Daoy (cell line): ENCODE results near the gene RNF39. TPM values are rescaled to one million over a fixed set of nuclear protein-coding genes. Genes with fewer than 3 reads are reported as not detected.
A peak's percentile ranks its signal among the peaks of the same experiment; 100 is the strongest.

Experiments used
- DNase-seq: peaks from one replicate; pipeline ENCODE4 v3.0.0-alpha.2; 2015; ENCODE audit warnings: low read depth
- total RNA-seq: library from RNA; depleted of rRNA; stranded (reverse); fragments of >200 nt; shearing (Covaris generic); gene quantifications from 2 replicates; pipeline ENCODE4 v1.2.3, GENCODE V29; 2014

Gene RNF39
- total RNA-seq, 1 experiment from 2014 or later = 0.57 TPM

DNA sequence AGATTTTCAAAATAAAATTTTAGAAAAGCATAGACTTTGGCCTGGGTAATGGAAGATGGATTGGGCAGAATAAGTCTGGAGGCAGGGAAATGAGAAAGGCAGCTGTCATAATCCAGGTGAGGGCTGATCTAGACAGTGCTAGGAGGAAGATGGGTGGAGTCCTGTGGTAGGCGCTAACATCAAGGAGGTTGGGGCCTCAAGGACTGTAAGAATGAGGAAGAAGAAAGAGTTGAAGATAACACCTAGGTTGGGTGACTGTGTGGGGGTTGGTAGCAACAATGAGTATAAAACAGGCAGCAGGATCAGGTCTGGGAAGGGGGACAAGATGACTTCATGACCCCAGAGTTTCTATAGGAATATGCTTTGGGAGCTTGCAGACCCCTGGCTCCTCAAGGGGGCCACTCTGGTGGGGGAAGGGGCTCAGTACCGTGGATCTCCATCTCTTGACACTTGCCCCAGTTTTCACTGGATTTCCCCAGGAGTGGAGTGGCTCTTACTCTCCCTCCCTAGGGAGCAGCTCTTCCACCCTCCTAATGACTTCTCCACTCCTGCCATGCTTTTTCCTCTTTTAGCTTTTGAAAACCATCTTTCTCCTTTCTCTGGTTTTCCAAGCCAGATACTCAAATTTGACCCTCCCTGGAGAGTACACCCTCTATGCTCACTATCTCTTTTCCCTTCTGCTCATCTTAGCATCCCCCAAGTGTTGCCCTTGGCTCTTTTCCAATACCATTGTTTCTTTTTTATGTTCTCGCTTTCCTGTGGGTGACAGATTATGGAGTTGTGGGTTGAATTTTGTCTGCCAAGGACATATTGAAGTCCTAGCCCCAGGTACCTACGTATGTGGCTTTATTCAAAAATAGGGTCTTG is 22.6 kb upstream of the RNF39 start:
- DNase-seq = no peak

- DNase-seq = no peak
These were observed 21.3 kb upstream of the RNF39 start for GRCh38 chr6:30096829-30097228.

DNA sequence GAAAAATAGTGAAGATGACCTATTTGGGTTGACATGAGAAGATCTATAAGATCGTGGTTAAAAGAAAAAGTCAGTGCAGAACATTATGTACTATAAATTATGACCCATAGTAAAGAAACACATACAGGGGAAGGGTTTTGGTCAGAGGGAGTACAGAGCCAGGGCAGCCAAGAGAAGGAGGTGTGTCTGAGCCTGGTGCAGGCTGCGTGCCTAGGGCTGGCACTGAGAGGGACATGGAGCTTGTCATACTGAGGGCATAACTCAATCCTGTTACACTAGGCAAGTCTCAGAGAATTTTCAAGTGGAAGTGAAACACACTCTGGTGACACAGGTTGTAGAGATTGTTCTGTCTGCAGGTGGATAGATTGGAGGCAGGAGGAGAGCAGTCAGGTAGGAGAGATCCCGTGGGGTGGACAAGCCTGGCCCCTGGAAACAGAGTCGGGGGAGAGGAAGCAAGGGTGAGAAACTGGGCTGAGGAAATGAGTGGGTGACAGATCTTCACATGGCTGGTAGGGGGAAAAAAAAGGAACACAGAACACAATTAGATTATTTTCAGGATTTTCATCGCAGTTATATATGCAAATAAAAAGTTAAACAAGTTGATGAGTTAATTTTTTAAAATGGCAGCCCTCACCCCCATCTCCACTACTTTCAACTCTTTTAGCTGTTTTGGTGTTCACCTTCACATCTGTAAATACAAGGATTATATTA is 18.5 kb upstream of the RNF39 start:
- DNase-seq = no peak

- DNase-seq = no peak
These were observed 17.4 kb upstream of the RNF39 start for GRCh38 chr6:30092852-30093543.

DNA sequence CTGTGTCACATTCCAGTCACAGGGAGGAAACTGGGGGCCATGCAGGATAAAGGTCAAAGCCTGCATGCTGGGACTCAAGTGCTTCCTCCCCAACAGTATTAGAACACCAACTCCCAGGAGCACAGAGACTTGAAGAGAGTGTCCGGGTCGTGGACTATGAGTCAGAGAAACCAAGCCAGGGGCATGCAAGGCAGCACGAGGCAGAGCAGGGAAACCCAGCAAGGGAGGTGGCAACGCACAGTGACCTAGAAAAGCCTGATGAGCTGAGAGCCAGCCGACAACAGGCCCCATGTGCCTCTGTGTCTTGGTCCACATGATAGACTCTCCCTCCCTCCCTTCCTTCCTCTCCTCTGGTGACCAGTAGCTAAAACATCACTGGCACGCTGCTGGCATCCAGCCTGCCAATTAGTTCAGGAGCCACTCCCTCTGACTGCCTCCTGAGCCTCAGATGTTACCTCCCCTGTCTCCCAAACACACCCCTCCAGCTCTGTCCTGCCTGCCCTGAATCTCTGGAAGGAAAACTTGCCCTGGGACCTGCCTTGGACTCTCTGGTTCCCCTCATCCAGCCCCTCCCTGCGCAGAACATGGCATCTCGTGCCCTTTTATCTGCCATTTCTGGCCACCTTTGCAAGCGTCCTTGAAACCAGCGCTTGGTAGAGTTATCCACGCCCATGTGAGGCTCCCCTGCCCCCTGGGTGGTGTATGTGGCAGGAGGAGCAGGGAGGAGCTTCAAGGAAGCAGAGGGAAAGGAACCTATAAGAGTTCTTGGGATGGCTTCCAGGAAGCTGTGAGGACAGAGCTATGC is 16.2 kb upstream of the RNF39 start:
- DNase-seq = peak; percentile 87

DNA sequence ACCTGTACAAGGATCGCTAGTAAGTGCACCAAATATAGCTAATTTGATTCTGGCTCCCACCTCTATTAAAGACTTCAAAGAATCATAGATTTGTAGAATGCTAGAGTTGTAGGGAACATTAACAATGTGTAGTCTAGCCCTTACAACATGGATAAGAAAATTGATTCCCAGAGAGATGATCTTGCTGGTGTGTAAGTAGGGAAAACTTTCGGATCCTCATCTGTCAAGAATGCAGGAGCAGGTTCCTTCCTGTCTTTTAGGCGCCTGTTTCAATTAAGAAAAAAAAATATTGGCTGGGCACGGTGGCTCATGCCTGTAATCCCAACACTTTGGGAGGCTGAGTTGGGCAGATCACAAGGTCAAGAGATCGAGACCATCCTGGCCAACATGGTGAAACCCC is 12.3 kb upstream of the RNF39 start:
- DNase-seq = no peak

- no peak for DNase-seq
These were observed 1.6 kb upstream of the RNF39 start for GRCh38 chr6:30077218-30077617.

GRCh38 chr6:30075790-30076732 is 492 bp upstream of the RNF39 start:
- peak; percentile 49 for DNase-seq

DNA sequence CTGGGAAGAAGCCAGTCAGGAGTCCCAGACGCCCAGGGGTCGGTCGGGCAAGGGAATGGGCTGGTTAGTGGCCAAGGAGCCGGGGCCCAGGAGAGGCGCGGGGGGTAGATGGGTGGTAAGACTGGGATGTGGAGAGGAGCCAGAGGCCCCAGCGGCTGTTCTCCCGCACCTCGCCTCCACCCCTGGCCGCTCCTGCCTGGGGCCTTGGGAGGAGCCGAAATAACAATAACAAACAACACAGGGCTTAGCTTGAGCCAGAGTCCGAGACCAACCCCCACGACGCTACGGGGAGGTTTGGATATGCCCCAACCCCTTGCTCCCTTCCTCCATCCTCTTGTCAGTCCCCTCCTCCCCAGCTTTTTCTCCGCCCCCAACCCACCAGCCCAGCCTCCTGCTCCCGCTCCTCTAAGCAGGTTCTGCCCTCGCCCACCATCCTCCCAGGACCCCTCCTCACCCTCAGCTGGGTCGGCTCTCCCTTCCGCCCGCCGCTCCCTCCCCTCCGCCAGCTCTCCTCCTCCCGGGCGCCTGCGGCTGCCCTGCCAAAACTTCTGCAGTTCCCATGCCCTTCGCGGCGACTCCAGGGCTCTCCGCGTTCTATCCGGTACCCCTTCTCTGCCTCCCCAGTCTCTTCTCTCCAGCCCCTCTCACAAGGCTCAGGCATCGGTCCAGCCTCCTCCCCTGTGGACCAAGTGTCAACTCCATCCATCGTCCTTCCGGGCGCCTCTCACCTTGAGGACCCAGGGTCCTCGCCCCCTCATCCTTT is 1.1 kb downstream of the RNF39 start:
- peak; percentile 31 for DNase-seq

GRCh38 chr6:30073489-30074235 is 1.9 kb downstream of the RNF39 start:
- DNase-seq = no peak

DNA sequence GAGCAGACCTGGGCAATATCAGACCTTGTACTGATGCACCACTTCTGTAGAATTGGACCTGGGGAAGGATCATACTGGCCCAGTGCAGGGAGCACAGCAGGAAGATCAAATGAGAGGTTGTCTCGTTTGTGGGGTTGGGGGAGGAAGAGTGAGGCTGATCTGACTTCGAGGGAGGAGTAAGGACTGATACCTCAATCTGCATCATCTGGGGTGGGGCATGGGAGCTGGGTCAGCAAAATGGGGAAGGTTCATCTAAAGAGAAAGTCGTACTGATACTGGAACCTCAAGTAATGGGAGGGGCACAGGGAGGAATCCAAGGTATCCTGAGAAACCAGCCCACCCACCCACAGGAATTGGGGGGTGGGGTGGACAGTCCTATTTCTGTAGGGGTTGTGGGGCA is 3.7 kb downstream of the RNF39 start:
- DNase-seq = no peak

GRCh38 chr6:30071081-30071818 is 4.3 kb downstream of the RNF39 start:
- DNase-seq = peak; percentile 51

GRCh38 chr6:30067460-30068139 is 8.0 kb downstream of the RNF39 start:
- DNase-seq = no peak

DNA sequence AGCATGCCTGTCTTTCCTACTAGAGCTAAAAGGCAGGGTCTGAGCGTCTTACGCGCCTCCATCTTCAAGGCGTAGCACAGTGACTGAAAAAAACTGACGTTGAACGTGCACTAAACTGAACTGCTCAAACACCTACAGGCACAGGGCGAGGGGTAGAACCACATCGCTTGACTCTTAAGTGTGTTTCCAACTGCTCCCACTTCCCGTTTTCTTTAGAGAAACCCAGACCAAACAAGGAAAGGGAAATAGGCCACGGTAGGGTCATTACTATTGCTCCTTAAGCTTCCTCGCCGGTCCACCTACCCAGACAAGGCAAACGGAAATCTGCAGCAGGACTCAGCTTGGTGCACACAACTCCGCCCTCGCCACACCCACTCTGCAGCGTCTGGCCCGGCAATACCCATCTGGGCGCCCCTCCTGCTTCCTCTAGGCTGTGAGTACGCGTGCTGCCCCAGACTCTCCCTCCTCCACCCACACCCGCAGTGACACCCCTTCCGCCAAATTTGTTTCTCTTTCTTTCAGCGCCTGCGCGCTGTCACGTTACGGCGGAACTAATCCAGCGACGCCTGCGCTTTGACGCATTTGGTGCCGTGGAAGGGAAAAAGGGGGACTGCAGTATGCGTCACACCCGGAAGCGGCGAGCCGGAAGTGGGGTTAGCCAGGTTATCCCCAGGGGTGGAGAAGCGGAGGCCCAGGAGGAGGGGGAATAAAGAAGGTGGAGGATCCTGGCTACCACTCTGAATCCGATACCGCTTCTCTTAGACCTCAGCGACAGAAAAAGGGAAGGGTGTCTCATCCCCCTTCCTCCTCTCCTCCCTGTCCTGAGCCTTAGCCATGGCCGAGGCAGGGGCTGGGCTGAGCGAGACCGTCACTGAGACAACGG is 8.8 kb downstream of the RNF39 start, which contains the start of gene PPP1R11:
TSS of gene PPP1R11 (plus strand) at position 622 of the 883 bp plus-strand sequence. CDS start at position 835, 213 bp downstream.
- DNase-seq = peak; percentile 100

GRCh38 chr6:30066082-30066481 is 9.5 kb downstream of the RNF39 start:
- no peak for DNase-seq

DNA sequence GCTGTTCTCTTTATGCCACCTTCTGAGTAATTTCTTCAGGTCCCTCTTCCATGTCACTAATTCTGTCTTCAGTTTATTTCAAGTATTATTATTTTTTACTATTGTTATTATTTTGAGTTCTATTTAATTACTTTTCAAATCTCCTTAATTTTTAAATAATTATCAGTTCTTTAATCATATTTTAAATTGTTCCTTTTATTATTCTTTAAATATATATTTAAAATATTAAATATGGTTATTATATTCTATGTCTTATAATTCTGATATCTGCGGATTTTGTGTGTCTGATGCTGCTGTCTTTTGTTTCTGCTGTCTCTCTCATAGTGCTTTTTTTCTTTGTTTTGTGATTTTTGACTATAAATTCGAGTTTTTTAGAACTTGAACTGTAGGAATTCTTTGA is 12.3 kb downstream of the RNF39 start:
- DNase-seq = no peak
